Endothelial cell of umbilical vein (primary cell): Measurements from ENCODE around the gene KCNF1. TPM values are rescaled to one million over a fixed set of nuclear protein-coding genes. Genes with fewer than 3 reads are reported as not detected.

Experiments used
- BruUV-seq: library from RNA; stranded (reverse); fragments of 400-500 nt; replicated peaks from 2 replicates; lab custom pipeline; 2021; lab: Mats Ljungman, UMichigan
- CTCF ChIA-PET: fragments of 300-600, 350-600 bp; sonication (Branson Sonifier 250); formaldehyde crosslinking; loops from one replicate; lab custom pipeline; 2021; ENCODE audit warnings: antibody characterized with exemption, inconsistent platforms; lab: Charles Lee
- POLR2A ChIA-PET: fragments of 300-600, 350-600 bp; sonication (Branson Sonifier 250); formaldehyde crosslinking; loops from one replicate; lab custom pipeline; 2021; ENCODE audit warnings: antibody characterized with exemption, inconsistent platforms; lab: Charles Lee
- DNase-seq: peaks from one replicate; pipeline ENCODE4 v3.0.0-alpha.2; 2011; ENCODE audit warnings: low read depth, low spot score
- FAIRE-seq: peaks from 2 replicates; lab custom pipeline; 2011; peaks lifted over from hg19 to GRCh38; lab: Jason Lieb, UNC
- H2AFZ ChIP-seq: 2 replicates; pipeline ENCODE4 v1.6.0; 2012; ENCODE audit warnings: low read depth, low read length, control low read depth, inconsistent platforms
- H3K27ac ChIP-seq: 2 replicates; pipeline ENCODE4 v1.5.1; 2011; ENCODE audit warnings: low read depth, mild to moderate bottlenecking, control low read depth, low read length, moderate library complexity; ENCODE audit not compliant: insufficient read depth
- H3K27me3 ChIP-seq, 2 experiments: 2 replicates each; pipeline versions ENCODE4 v1.6.0 to v1.6.1; 2011; ENCODE audit warnings: low read length in 2 of 2, mixed read lengths in 1 of 2; ENCODE audit not compliant: control insufficient read depth in 2 of 2, insufficient read depth in 2 of 2
- H3K36me3 ChIP-seq, 2 experiments: 2 replicates in 1 of 2; 3 replicates in 1 of 2; pipeline ENCODE4 v1.5.1; 2011; ENCODE audit warnings: low read length in 2 of 2, mild to moderate bottlenecking in 1 of 2, moderate library complexity in 1 of 2; ENCODE audit not compliant: control insufficient read depth in 2 of 2, insufficient read depth in 2 of 2; ENCODE audit errors: extremely low read depth in 1 of 2
- H3K4me1 ChIP-seq: 3 replicates; pipeline ENCODE4 v1.5.1; 2011; ENCODE audit warnings: mild to moderate bottlenecking, low read length; ENCODE audit not compliant: control insufficient read depth, insufficient read depth; ENCODE audit errors: extremely low read depth
- H3K4me2 ChIP-seq: 2 replicates; pipeline ENCODE4 v1.6.1; 2011; ENCODE audit warnings: low read length, control low read depth, mixed read lengths; ENCODE audit not compliant: insufficient read depth
- H3K4me3 ChIP-seq, 3 experiments: fragments of 200-600 bp in 1 of 3; sonication (generic), shearing (Covaris generic) in 1 of 3; replicated peaks in 1 of 3; 2 replicates each; pipeline ENCODE4 v1.5.1; 2011 to 2016; ENCODE audit warnings: control low read depth in 3 of 3, low read length in 3 of 3, mild to moderate bottlenecking in 2 of 3, inconsistent platforms in 1 of 3, low read depth in 1 of 3, moderate library complexity in 1 of 3; ENCODE audit not compliant: insufficient read depth in 1 of 3
- H3K79me2 ChIP-seq: 2 replicates; pipeline ENCODE4 v1.6.0; 2012; ENCODE audit warnings: low read length, inconsistent platforms; ENCODE audit not compliant: control insufficient read depth, insufficient read depth
- H3K9ac ChIP-seq: replicated peaks from 2 replicates; pipeline ENCODE3; 2011; ENCODE audit warnings: low read length, control low read depth; ENCODE audit not compliant: insufficient read depth; ENCODE audit errors: extremely low read depth
- H3K9me1 ChIP-seq: replicated peaks from 3 replicates; pipeline ENCODE4 v1.6.0; 2011; ENCODE audit warnings: mild to moderate bottlenecking, low read length; ENCODE audit not compliant: control insufficient read depth, insufficient read depth; ENCODE audit errors: extremely low read depth
- H3K9me3 ChIP-seq: replicated peaks from 2 replicates; pipeline ENCODE4 v1.5.1; 2012; ENCODE audit warnings: low read length, inconsistent platforms; ENCODE audit not compliant: control insufficient read depth, insufficient read depth
- H4K20me1 ChIP-seq: replicated peaks from 2 replicates; pipeline ENCODE3; 2011; ENCODE audit warnings: mild to moderate bottlenecking, low read length; ENCODE audit not compliant: control insufficient read depth, insufficient read depth; ENCODE audit errors: extremely low read depth
- EZH2 ChIP-seq: IDR thresholded peaks from 2 replicates; pipeline ENCODE4 v1.6.1; 2012; ENCODE audit warnings: borderline replicate concordance, low read depth, mild to moderate bottlenecking, moderate library complexity, low read length, inconsistent platforms; ENCODE audit not compliant: severe bottlenecking
- FOS ChIP-seq: IDR thresholded peaks from 2 replicates; pipeline ENCODE4 v1.6.1; 2011; ENCODE audit warnings: mild to moderate bottlenecking, low read length, moderate library complexity, borderline replicate concordance; ENCODE audit not compliant: insufficient read depth
- GATA2 ChIP-seq: IDR thresholded peaks from 2 replicates; pipeline ENCODE4 v1.7.0; 2011; ENCODE audit warnings: low read depth, mild to moderate bottlenecking, moderate library complexity, mixed read lengths, low read length; ENCODE audit not compliant: insufficient read length, insufficient read depth
- JUN ChIP-seq: IDR thresholded peaks from 2 replicates; pipeline ENCODE4 v1.6.1; 2011; ENCODE audit warnings: borderline replicate concordance, low read depth; ENCODE audit not compliant: insufficient read length, insufficient read depth
- MYC ChIP-seq: IDR thresholded peaks from one replicate; pipeline ENCODE4 v1.6.1; 2011; ENCODE audit warnings: mild to moderate bottlenecking, low read depth, low read length
- POLR2A ChIP-seq: IDR thresholded peaks from 2 replicates; pipeline ENCODE4 v1.6.1; 2012; ENCODE audit warnings: low read depth, mild to moderate bottlenecking, control low read depth, low read length
- POLR2AphosphoS5 ChIP-seq: IDR thresholded peaks from 2 replicates; pipeline ENCODE4 v1.6.1; 2012; ENCODE audit warnings: low read depth, mild to moderate bottlenecking, control low read depth, low read length, moderate library complexity; ENCODE audit not compliant: insufficient read depth
- dilution Hi-C: fragments of 300-500 bp; cut with MboI; formaldehyde crosslinking; loops from one replicate; pipeline ENCODE4 v1.15.0; 2019; ENCODE audit warnings: low sequenced_read_pairs; ENCODE audit not compliant: extremely low pct_ligation_motif_present
- intact Hi-C: fragments of 100-400 bp; cut with micrococcal nuclease; formaldehyde crosslinking; loops from one replicate; pipeline ENCODE4 v1.10.0; 2022
- polyA plus RNA-seq, 4 experiments: library from polyadenylated mRNA; depleted of rRNA in 3 of 4; stranded (reverse) in 3 of 4; unstranded in 1 of 4; fragments of >200 nt; gene quantifications; 2 replicates each; pipeline versions ENCODE4 v1.2.1 to v1.2.3, GENCODE V29; 2011 to 2012; ENCODE audit warnings: missing spikeins in 1 of 4
- total RNA-seq: library from RNA; stranded (reverse); gene quantifications from 2 replicates; pipeline ENCODE4 v1.2.3, GENCODE V29; 2021
- TF ChIP-seq, protein P1 (sequence below): IDR thresholded peaks from 2 replicates; pipeline ENCODE4 v1.6.1; 2011; ENCODE audit not compliant: insufficient read depth, insufficient read length
- TF ChIP-seq, protein P2 (sequence below), 2 donors: IDR thresholded peaks; 1 replicate in 1 of 2; 2 replicates in 1 of 2; pipeline ENCODE4 v1.5.1; 2011; ENCODE audit warnings: low read length in 2 of 2, mild to moderate bottlenecking in 2 of 2, moderate library complexity in 2 of 2, control low read depth in 1 of 2, inconsistent platforms in 1 of 2, low read depth in 1 of 2; ENCODE audit not compliant: insufficient read depth in 1 of 2; ENCODE audit errors: extremely low read depth in 1 of 2

KCNF1 gene
- total and polyA plus RNA-seq, 2 donors (not counting 3 experiments of a cell fraction or from before 2014, with no cell fraction given) = 0.23 to 0.42 TPM

- H2AFZ ChIP-seq = no peak overlapping the region
- H3K9ac ChIP-seq = no peak overlapping the region
- ChIA-PET POLR2A (no interaction called here), CTCF (no interaction called here)
- intact Hi-C loops = no loop called here
- H3K27ac ChIP-seq = no peak overlapping the region
- no peaks in the 10 kb centered on the region for H3K36me3 ChIP-seq
- no peaks in the 10 kb centered on the region for H4K20me1 ChIP-seq
- no peak overlapping the region for H3K4me3 ChIP-seq
- TF ChIP-seq, protein P1, sequence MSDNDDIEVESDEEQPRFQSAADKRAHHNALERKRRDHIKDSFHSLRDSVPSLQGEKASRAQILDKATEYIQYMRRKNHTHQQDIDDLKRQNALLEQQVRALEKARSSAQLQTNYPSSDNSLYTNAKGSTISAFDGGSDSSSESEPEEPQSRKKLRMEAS = no peak
- TF ChIP-seq MYC = no peak
- TF ChIP-seq POLR2A = no peak
- TF ChIP-seq FOS = no peak
- TF ChIP-seq JUN = no peak
- no peak for TF ChIP-seq GATA2
- TF ChIP-seq EZH2 = no peak
- TF ChIP-seq POLR2AphosphoS5 = no peak
- TF ChIP-seq, protein P2, sequence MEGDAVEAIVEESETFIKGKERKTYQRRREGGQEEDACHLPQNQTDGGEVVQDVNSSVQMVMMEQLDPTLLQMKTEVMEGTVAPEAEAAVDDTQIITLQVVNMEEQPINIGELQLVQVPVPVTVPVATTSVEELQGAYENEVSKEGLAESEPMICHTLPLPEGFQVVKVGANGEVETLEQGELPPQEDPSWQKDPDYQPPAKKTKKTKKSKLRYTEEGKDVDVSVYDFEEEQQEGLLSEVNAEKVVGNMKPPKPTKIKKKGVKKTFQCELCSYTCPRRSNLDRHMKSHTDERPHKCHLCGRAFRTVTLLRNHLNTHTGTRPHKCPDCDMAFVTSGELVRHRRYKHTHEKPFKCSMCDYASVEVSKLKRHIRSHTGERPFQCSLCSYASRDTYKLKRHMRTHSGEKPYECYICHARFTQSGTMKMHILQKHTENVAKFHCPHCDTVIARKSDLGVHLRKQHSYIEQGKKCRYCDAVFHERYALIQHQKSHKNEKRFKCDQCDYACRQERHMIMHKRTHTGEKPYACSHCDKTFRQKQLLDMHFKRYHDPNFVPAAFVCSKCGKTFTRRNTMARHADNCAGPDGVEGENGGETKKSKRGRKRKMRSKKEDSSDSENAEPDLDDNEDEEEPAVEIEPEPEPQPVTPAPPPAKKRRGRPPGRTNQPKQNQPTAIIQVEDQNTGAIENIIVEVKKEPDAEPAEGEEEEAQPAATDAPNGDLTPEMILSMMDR (IDR thresholded peaks at IDR 0.05; ENCODE audit: extremely low read depth in 1 of 2, insufficient read depth in 1 of 2, low read depth in 1 of 2, low read length in 2 of 2) = no peak
- dilution Hi-C loops = no loop called here
- no peaks in the 10 kb centered on the region for H3K4me1 ChIP-seq
- H3K9me1 ChIP-seq = no peaks in the 10 kb centered on the region
- no peak overlapping the region for H3K4me2 ChIP-seq
- no TSS peak for BruUV-seq
- no peaks in the 10 kb centered on the region for H3K79me2 ChIP-seq
- no peak for FAIRE-seq
- DNase-seq = no peak
- peaks cover 2 to 3% of the 10 kb centered on the region in 2 experiments for H3K27me3 ChIP-seq
- no peaks in the 10 kb centered on the region for H3K9me3 ChIP-seq
Measured at GRCh38 chr2:10873171-10873570, 38.6 kb upstream of the KCNF1 start.
